Breast epithelium (tissue), 3 donors: Measurements from ENCODE around the gene MB21D2.

Source experiments
- POLR2A ChIP-seq: fragments of 450-650 bp; IDR thresholded peaks from one replicate; pipeline ENCODE4 v1.6.1; 2016; ENCODE audit warnings: antibody characterized with exemption, mild to moderate bottlenecking, moderate library complexity
- POLR2AphosphoS5 ChIP-seq, 3 donors: sonication (generic); formaldehyde crosslinking; IDR thresholded peaks; one replicate each; pipeline ENCODE4 v1.6.1; 2017; ENCODE audit warnings: antibody characterized with exemption in 3 of 3
- TF ChIP-seq, protein P1 (sequence below), 3 donors: fragments of 450-650 bp; IDR thresholded peaks; one replicate each; pipeline ENCODE4 v1.5.1; 2016 to 2017; ENCODE audit warnings: antibody characterized with exemption in 3 of 3, mild to moderate bottlenecking in 3 of 3, moderate library complexity in 3 of 3

DNA sequence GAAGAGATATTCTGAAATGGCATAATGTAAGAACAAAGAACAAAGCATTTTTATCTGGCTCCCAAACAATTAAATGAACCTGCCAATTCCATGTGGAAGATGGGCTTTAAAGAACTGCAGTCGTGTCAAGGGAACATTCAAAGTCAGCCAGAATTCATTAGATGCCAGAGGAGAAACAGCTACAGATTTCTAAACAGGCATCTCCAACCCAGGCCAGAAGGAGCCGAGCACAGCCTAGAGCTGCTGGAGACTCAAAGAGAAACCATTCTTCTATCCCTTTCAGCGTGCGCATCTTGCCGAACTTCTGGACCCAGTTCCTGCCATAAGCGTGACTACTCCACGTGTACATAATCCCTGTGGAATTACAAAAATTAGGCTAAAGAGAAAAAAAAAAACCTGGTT lies 60.4 kb downstream of the MB21D2 start:
- TF ChIP-seq, protein P1, sequence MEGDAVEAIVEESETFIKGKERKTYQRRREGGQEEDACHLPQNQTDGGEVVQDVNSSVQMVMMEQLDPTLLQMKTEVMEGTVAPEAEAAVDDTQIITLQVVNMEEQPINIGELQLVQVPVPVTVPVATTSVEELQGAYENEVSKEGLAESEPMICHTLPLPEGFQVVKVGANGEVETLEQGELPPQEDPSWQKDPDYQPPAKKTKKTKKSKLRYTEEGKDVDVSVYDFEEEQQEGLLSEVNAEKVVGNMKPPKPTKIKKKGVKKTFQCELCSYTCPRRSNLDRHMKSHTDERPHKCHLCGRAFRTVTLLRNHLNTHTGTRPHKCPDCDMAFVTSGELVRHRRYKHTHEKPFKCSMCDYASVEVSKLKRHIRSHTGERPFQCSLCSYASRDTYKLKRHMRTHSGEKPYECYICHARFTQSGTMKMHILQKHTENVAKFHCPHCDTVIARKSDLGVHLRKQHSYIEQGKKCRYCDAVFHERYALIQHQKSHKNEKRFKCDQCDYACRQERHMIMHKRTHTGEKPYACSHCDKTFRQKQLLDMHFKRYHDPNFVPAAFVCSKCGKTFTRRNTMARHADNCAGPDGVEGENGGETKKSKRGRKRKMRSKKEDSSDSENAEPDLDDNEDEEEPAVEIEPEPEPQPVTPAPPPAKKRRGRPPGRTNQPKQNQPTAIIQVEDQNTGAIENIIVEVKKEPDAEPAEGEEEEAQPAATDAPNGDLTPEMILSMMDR (IDR thresholded peaks at IDR 0.05), result no peak
- TF ChIP-seq POLR2A (no peak), POLR2AphosphoS5 (IDR thresholded peaks at IDR 0.05) (no peak)
